Stimulated activated CD8-positive, alpha-beta memory T cell treated with anti-CD3 and anti-CD28 coated beads, Interleukin-15, amount 100 ng/mL, for 24 hours (primary cell): ENCODE measurements around the gene ZNF484.
"Not testable (repeated sequence)": the region's sequence is repeated elsewhere in the genome, so short reads cannot be mapped to it uniquely, and the experiment has no call there.

Experiments used
- DNase-seq: peaks from one replicate; pipeline ENCODE4 v3.0.0-alpha.2; 2020; ENCODE audit warnings: low read depth

The ZNF484 gene

DNA sequence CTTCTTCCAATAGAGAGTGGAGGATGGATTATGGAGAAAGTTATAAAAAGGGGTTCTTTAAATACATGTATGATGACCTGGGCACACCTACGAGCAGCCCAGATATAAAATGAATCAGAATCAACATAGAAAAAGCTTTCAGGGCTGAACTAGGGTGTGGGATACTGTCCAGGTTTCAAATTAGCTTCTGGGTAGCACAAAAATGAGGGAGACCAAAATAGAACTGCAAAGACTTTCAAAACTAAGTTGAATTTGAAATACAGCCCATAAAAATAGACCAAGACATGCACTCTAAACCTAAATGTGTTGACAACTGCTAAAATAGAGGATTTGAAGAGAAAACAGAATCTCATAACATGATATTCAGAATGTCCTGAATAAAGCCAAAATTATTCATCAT, 17.0 kb downstream of the ZNF484 start:
- DNase-seq, result no peak

DNA sequence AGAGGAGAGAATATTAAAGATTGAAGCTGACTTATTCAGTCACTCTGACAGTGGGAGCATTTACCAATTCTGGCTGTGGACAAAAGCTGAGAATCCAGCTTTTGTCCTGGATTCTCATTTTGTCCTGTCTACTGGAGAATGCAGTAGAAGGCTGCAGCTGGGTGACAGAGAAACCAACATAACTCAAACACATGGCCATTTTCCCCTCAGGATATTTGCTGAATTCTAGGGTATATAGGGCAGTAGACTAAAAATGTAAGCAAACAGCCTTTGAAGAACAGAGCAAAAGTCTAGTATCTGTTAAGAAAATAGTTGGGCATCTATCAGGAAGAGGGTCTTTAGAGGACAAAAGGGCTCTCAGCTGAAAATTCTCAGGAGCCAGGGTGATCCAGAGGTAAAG, 20.6 kb downstream of the ZNF484 start:
- no peak for DNase-seq

DNA sequence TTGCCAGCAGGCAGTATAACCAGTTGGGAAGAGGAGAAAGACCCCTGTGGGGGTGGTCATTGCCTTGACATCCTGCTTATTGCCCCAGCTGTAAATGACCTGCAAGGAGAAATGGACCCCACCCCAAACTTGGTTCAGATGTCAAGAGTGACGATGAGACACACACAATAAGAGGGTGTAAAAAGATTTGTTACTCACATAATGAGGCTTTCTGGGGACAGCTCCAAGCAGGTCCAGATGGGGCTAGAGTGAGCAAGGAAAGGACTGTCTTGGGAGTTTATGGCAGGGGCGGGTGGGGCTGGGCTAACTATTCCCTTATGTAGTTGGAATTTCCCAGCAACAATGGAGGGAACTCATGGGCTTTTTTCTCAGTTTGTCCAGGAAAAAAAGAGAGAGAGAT, 24.1 kb downstream of the ZNF484 start:
- no peak for DNase-seq

DNA sequence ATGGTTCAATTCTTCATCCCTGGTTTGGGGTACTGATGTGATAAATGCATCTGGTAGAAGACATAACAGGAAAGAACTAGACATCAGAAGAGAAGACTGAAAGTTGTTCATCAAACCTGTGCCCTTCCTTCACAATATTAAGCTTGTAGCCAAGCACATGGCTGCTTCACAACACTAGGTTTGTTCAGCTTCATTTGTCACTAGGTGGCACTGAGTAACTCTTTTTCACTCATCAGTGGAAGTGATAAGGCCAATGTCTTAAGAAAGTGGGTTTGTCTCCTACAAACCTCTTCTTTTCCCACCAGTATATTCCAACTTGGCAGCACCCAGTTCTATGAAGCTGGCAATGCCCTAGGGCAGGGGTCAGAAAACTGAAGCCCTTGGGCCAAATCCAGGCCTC, 26.9 kb downstream of the ZNF484 start:
- no peak for DNase-seq

DNA sequence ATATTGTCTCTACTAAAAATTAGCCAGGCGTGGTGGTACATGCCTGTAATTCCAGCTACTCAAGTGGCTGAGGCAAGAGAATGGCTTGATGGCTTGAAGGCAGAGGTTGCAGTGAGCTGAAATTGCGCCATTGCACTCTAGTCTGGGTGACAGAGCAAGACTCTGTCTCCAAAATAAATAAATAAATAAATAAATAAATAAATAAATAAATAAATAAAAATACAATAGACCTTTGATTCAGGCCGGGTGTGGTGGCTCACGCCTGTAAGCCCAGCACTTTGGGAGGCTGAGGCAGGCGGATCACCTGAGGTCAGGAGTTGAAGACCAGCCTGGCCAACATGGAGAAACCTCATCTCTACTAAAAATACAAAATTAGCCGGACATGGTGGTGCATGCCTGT, 29.1 kb downstream of the ZNF484 start:
- DNase-seq, result not testable (repeated sequence)

DNA sequence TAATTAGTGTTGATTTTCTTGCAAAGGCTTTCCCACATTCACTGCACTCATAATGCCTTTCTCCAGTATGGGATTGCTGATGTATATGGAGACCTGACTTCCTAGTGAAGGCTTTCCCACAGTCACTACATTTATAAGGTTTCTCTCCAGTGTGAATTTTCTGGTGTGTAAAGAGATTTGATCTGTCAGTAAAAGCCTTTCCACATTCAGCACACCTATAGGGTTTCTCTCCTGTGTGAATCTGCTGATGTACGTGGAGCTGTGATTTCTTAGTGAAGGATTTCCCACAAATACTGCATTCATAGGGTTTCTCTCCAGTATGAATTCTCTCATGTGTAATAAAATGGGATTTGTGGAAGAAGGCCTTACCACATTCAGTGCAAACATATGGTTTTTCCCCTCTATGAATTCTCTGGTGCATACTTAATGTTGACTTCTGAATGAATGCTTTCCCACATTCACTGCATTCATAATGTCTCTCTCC, 31.1 kb downstream of the ZNF484 start:
- no peak for DNase-seq

DNA sequence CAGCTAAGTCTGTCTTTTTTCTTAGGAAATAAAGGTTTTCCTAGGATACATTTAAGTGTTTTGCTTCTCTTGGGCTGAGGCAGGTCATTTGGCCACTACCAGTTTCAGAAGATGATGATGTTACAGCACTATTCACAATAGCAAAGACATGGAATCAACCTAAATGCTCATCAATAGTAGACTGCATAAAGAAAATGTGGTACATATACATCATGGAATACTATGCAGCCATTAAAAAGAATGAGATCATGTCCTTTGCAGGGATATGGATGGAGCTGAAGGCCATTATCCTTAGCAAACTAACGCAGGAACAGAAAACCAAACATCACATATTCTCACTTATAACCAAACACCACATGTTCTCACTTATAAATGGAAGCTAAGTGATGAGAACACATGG, 39.4 kb downstream of the ZNF484 start:
- DNase-seq, result not testable (repeated sequence)

DNA sequence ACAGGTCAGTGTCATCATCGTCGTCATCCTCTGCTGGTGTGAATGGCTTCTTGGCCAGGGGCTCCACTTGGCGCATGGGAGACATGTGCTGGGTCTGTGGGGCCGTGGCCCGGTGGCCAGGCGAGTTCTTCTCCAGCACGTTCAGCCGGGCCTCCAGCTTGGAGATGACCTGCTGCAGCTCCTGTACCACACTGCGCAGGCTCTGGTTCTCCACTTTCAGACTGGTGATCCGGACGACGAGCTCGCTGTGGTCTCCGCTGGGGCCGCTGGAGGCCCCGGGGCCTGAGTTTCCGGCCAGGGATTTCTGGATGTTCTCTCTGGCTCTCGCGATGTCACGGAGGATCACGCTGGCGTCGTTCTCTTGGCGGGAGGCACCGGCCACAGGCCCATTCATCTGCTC, 40.6 kb downstream of the ZNF484 start:
- no peak for DNase-seq

DNA sequence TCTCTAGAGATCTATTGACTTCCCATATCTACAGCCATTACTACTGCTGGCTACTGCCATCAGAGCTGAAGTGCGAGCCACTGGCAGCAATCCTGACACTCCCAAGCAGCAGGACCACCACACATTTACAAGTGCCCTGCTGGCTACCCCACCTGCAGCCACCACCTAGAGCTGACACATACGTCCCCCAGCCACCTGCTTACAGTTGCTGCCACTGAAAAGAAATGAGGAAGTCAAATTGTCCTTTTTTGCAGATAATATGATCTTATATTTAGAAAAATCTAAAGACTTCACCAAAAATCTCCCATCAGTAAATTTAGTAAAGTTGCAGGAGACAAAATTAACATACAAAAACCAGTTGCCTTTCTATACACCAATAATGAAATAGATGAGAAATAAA, 48.4 kb downstream of the ZNF484 start:
- DNase-seq, result no peak

DNA sequence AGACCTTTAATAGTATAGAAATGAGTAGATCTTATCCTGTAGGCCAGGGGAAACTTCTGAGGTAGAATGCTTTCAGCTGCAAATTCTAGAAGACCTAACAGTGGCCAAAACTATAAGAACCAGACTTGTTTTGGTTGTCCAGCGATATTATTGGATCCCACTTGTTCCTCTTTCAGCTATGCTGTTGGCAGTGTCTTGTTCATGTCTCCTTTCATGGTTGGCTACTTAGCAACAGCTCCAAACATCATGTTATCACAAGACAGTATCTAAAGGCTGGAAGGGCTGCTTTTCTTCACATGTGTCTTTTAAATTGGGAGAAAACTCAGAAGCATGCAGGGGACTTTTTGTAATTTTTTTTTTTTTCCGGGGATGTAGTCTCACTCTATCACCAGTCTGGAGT, 52.8 kb downstream of the ZNF484 start:
- DNase-seq, result not testable (repeated sequence)

DNA sequence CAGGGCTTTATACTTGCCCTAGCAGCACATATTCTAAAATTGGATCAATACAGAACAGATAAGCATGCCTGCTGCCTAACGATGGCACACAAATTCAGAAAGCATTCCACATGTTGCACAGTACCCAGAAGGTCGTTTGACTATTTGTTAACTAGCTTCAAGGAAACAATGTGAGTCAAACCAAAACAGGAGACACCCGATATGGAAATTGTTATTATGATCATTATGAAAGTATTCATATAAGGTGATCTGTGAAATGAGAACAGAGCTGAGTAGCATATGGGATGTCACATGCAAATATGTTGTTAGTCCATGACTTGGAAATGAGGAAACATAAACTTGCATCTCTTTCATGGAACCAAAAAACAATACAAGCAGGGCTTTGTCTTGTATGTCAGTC, 56.9 kb downstream of the ZNF484 start:
- no peak for DNase-seq

DNA sequence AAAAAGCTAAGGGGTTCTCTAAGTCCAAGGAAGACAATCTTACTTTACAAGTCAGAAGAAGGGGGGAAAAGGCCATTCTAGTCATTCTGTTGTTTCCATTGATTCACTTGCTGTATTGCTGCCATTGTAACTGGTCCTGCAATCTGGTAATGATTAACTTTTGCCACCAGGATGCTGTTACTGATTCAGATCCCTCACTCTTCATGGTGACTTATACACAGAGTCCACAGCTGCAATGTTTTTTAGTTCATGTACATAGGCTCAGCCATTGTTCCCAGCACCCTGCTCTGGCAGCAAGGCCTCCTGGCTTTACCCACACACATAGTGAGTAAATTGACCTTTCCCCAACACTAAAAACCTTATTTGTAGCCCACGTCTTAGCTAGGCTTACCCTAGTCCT, 57.9 kb downstream of the ZNF484 start:
- DNase-seq, result not testable (repeated sequence)

DNA sequence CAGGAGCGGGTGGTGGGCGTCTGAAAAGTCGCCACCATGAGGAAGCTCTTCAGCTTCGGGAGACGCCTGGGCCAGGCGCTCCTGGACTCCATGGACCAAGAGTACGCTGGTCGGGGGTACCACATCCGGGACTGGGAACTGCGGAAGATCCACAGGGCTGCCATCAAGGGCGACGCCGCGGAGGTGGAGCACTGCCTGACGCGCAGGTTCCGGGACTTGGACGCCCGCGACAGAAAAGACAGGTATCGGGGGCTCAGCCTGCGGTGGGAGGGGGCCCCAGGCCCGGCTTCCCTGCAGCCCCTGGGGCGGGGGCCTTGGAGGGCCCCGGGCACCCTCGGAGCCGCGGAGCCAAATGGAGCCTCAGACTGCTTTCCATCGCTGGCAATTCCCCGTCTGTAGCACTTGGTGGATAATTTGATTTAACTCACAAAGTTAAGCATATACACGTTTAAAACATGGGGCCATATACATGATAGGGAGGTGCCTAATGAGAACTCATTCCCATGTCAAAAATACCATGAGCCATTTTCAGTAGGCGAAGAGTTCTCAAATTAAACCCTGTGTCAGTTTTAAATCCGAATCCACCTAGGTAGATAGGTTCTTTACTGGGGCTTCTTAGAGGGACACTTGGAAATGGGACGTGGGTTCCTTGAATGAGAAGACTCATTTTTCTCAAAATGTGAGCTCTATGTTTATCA, 68.1 kb downstream of the ZNF484 start:
- DNase-seq, result not testable (repeated sequence)

DNA sequence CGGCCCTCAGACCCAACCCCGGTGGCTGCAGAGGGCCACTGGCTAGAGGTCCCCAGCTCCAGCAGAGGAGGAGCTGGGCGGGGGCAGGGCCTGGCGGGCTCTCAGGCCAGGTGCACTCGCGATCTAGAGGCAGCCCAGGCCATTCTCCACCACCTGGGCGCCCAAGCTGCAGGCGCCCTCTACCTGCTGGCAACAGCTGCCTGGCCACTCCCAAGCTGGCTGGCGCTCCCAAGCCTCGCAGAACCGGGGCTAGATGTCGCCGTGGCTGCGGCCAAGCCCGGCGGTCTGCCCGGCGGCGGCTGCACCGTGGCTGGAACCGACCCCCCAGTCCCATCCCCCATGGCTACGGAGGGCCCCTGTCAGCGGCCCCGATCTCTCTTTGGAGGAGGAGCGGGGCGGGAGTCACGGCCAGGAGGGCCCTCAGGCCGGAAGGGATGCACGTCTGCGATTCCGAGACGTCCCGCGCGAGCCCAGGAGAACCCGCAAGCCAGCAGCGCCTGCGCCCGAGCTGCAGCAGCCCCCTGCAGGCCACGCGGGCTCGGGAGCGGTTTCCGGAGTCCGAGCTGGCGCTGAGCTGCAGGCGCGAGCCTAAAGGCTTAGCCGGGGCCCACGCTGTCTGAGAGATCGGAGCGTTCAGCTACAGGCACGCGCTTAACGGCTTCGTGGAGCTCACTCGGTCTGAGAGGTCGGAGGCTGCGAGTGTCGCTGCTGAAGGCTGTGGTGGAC, 68.9 kb downstream of the ZNF484 start:
- no peak for DNase-seq

DNA sequence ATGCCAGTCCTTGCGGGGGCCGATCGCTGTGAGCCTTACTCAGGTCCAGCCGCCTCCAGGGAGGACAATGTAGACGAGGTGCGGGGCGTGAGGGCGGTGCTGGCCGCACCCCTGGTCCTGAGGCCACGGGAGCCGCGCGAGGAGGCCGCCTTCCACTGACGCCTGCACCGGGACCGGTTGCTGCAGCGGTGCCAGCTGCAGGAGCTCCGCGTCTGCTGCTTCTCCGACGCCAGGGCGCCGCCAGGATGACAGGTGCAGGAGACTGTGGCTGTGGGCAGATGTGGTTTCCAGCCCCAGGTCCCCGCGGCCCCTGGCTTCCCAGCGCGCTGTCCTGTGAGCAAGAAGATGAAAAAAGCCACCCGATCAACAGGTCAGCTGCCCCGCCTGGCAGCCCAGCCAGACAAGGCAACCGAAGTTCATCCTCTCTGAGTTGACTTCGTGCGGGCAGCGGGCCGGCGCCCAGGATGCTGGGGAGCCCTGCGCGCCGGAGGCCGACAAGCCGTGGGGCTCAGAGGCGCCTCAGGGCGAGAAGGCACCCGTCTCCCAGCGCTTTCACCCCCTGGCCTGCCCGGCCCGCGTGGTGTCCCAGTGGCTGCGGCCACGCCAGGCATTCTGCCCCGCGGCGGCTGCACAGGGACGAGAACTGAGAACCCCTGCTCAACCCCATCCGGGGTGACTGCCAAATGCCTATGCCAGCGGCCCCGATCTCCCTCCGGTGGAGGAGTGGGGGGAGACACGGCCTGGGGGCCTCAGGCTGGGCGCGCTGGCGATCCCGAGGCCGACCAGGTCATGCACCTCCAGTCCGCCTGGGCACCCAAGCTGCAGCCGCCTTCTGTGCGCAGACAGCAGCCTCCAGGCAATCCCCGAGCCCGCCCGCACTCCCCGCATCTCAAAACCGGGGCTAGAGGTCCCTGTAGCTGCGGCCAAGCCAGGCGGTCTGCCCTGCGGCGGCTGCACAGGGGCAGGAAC, 69.8 kb downstream of the ZNF484 start:
- no peak for DNase-seq

DNA sequence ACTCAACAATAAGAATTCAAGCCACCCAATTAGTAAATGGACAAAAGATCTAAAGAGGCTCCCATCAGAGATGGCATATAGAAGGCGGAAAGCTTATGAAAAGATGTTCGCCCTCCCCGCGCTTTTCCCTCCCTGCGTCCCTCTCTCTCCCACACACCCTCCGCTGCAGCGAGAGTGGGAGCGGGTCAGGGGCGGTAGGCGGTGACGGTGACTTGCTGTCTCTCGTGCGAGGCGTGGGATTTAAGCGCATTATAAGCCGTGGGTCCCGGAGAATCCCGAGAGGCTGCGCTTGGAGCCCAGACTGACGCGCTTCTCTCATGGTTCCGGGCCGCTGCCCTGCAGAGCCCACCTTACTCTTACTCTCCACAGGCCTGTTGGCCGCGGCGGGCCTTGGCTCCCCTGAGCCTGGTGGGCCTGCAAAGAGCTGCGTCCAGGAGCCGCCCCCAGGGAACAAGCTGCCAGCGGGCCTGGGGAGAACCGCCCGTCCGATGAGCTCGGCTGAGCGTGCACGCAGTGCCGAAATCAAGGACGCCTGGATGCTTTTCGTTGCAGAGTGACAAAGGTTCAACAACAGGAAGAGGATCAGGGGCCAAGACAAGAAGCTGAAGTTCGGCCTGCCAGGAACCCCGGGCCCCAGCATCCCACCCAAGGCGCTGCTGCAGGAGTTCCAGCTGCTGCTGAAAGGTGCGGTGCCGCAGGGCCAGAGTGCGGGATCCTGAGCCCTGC, 70.6 kb downstream of the ZNF484 start:
- no peak for DNase-seq

DNA sequence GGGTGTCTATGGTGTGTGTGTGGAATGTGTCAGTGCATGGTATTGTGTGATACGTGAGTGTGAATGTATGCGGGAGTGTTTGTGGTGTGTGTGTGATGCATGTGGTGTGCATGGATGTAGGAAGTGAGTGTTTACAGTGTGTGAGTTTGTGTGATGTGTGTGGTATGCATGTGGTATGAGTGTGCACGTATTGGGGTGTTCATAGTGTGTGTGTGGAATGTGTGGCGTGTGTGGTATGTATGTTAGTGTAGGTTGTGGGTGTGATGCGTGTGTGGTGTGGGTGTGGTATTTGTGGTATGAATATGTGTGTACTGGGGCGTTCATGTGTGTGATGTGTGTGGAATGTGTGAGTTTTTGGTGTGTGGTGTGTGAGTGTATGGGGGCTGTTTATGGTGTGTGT, 73.1 kb downstream of the ZNF484 start:
- DNase-seq, result no peak

DNA sequence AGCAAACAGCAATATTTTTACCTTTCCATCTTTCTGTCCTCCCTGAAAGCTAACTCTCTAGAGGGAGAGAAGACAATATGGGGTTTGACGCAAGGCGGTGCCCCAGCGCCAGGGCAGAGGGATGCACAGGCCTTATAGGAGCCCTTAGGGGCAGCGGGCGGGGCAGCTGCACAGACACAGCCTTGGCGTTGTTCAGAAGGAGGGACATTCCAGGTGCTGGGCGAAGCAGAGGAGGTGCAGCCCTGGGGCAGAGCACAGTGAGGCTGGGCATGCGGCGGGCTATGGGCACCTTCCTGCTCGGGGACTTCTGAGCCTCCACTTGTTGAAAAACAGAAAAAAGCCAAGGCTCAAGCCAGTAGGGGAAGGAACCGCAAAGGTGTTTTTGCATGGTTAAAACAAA, 79.5 kb downstream of the ZNF484 start:
- no peak for DNase-seq

DNA sequence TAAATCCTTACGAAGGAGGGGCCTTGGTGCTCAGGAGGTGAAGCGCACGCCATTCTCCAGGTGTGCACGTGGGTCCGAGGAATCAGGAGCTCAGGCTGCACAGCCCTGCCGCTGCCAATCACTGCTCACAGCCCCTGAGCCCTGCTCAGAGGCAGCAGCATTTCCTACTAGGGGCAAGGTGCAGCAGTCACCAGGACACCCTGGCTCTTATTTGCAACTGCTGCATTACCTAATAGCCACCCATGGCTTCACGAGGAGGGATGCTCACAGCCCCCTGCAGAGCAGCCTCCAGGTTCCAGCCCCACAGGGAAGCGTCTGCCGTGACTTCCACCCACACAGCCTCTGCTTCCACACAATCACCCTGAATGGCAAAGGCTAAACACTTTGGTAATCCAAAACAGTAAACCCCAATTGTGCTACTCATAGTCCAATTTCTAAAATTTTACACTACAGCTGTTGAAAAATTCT, 81.5 kb downstream of the ZNF484 start:
- DNase-seq, result not testable (repeated sequence)

DNA sequence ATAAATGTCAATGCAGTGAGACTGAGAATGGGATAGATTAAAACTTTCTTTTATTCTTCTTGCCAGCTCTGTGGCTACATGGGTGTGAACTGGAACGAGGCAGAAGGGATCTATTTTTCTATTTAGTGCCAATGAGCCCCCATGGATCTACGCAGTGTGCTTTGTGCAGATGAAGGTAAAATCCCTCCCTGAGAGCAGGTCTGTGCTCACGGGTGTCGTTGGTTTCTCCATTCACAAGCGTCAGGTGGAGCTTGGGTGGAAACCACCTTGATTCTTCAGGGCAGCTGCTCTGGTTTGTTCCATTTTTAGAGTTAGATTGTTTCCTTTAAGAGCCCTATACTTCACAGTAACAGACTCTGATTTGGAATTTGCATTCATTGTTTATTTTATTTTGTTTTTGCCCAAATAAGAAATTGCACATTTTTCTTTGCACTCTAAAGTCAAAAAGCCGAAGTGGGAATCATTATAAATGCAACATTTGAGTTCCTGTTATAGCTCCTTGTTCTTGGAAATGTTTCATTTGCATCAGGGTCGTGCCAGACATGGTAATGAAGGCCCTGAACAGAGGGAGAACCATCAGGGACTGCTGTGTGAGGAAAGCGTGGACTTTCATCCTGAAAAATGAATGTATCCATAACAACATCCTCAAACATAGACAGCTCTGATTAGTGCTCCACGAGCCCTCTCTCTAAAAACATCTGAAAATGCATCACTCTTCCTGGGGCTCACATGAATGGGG, 82.1 kb downstream of the ZNF484 start:
- no peak for DNase-seq
